ENCODE data around the gene ST6GALNAC4.

Gene ST6GALNAC4

GRCh38 chr9:127877566-127877998 lies 39.3 kb downstream of the ST6GALNAC4 start, which contains the start of gene AK1 (continued):
- 0 out of 2 replicates have a peak, but pooled peaks have one; percentile 11 for TF ChIP-seq ZXDB (tag by site-specific recombination; IDR thresholded peaks at IDR 0.05)
- TF ChIP-seq ZNF692 (tag by site-specific recombination; IDR thresholded peaks at IDR 0.05): no peak
- peak; percentile 36; the same call in 1 of the 2 replicates for TF ChIP-seq PBX3 (CRISPR knock-in tag; IDR thresholded peaks at IDR 0.05)
- TF ChIP-seq SP7 (tag by site-specific recombination; IDR thresholded peaks at IDR 0.05): no peak
- peak; percentile 91 for TF ChIP-seq PRDM10 (tag by site-specific recombination; IDR thresholded peaks at IDR 0.05)
- TF ChIP-seq KLF9 (tag by site-specific recombination; IDR thresholded peaks at IDR 0.05; ENCODE audit: low read depth): peak; percentile 44; the same call in 1 of the 2 replicates
- peak; percentile 86 for TF ChIP-seq ZNF366 (tag by site-specific recombination; conservative IDR thresholded peaks at IDR 0.05)
- 0 out of 2 replicates have a peak, but pooled peaks have one; percentile 28 for TF ChIP-seq PATZ1 (tag by site-specific recombination; IDR thresholded peaks at IDR 0.05)

GRCh38 chr9:127876764-127877562 lies 39.9 kb downstream of the ST6GALNAC4 start:
- H3K4me3 ChIP-seq (ENCODE audit: low read depth, low read length): peak overlapping the region; percentile 55
- H3K9me3 ChIP-seq (ENCODE audit: control insufficient read depth, insufficient read depth, low read depth, low read length): no peaks in the 10 kb centered on the region
- ChIA-PET POLR2A (interaction anchor here (1.1 kb wide), 1 partner anchor 13 kb away, joined by 4 read pairs; no protein-coding TSS in a partner anchor), CTCF (interaction anchor here (0.6 to 2.5 kb wide), 6 partner anchors 44 to 936 kb away, joined by 3 to 7 read pairs (median 4); no protein-coding TSS in a partner anchor)
- peak overlapping the region; percentile 53; the same call in 1 of the 2 replicates for H3K27ac ChIP-seq (ENCODE audit: extremely low read depth, low read depth, low read length)
- H3K36me3 ChIP-seq (ENCODE audit: control insufficient read depth in 2 of 2, insufficient read depth in 1 of 2, low read length in 2 of 2): peaks cover 0 to 18% of the 10 kb centered on the region in 2 experiments; a peak in 1 of 3 replicates
- no peaks in the 10 kb centered on the region; the same call in 1 of the 2 replicates for H3K4me1 ChIP-seq (ENCODE audit: control insufficient read depth, insufficient read depth, low read length)
- TF ChIP-seq ZBTB11 (tag by site-specific recombination; conservative IDR thresholded peaks at IDR 0.05; ENCODE audit: low read depth): peak; percentile 63
- TF ChIP-seq ZNF514 (tag by site-specific recombination; IDR thresholded peaks at IDR 0.05): no peak
- no peak for TF ChIP-seq ZNF311 (tag by site-specific recombination; IDR thresholded peaks at IDR 0.05; ENCODE audit: borderline replicate concordance)
- TF ChIP-seq BCL11B (tag by site-specific recombination; IDR thresholded peaks at IDR 0.05; ENCODE audit: low read depth): no peak
- TF ChIP-seq ZNF426 (tag by site-specific recombination; IDR thresholded peaks at IDR 0.05): no peak
- TF ChIP-seq ZNF202 (tag by site-specific recombination; IDR thresholded peaks at IDR 0.05; ENCODE audit: borderline replicate concordance): no peak
- TF ChIP-seq ZNF114 (tag by site-specific recombination; IDR thresholded peaks at IDR 0.05): no peak
- peak; percentile 16; the same call in 1 of the 2 replicates for TF ChIP-seq KLF17 (tag by site-specific recombination; IDR thresholded peaks at IDR 0.05)
- TF ChIP-seq REPIN1 (tag by site-specific recombination; IDR thresholded peaks at IDR 0.05; ENCODE audit: low read depth): no peak
- TF ChIP-seq KLF9 (tag by site-specific recombination; IDR thresholded peaks at IDR 0.05; ENCODE audit: low read depth): no peak
- peak; percentile 59; the same call in 1 of the 2 replicates for TF ChIP-seq ZNF768 (tag by site-specific recombination; IDR thresholded peaks at IDR 0.05)
- no peak for TF ChIP-seq ZNF488 (tag by site-specific recombination; IDR thresholded peaks at IDR 0.05)
